ENCODE results near the gene LRRN2.
A peak's percentile ranks its signal among the peaks of the same experiment; 100 is the strongest.

LRRN2 gene

DNA sequence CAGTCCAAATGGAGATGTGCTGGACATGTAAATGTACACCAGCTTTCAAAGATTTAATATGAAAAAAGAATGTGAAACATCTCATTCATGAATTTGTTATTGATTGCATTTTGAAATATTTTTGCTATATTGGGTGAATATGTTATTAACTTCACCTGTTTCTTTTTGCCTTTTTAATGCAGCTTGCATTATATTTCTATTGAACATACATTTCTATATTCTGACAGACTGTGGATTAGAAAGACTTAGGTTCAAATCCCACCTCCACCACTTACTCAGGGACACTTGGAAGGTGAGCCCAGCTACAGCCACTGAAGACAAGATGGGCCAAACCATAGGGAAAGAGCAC, 37.8 kb downstream of the LRRN2 start:
- in situ Hi-C loops (cut with MboI; ENCODE audit: low sequenced_read_pairs, unreplicated experiment), result no loop called here
- DNase-seq (ENCODE audit: low spot score), result no peak
- TF ChIP-seq, protein P1, sequence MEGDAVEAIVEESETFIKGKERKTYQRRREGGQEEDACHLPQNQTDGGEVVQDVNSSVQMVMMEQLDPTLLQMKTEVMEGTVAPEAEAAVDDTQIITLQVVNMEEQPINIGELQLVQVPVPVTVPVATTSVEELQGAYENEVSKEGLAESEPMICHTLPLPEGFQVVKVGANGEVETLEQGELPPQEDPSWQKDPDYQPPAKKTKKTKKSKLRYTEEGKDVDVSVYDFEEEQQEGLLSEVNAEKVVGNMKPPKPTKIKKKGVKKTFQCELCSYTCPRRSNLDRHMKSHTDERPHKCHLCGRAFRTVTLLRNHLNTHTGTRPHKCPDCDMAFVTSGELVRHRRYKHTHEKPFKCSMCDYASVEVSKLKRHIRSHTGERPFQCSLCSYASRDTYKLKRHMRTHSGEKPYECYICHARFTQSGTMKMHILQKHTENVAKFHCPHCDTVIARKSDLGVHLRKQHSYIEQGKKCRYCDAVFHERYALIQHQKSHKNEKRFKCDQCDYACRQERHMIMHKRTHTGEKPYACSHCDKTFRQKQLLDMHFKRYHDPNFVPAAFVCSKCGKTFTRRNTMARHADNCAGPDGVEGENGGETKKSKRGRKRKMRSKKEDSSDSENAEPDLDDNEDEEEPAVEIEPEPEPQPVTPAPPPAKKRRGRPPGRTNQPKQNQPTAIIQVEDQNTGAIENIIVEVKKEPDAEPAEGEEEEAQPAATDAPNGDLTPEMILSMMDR (IDR thresholded peaks at IDR 0.05; ENCODE audit: borderline replicate concordance, control extremely low read depth, extremely low read depth, insufficient read depth, missing control alignments), result no peak

DNA sequence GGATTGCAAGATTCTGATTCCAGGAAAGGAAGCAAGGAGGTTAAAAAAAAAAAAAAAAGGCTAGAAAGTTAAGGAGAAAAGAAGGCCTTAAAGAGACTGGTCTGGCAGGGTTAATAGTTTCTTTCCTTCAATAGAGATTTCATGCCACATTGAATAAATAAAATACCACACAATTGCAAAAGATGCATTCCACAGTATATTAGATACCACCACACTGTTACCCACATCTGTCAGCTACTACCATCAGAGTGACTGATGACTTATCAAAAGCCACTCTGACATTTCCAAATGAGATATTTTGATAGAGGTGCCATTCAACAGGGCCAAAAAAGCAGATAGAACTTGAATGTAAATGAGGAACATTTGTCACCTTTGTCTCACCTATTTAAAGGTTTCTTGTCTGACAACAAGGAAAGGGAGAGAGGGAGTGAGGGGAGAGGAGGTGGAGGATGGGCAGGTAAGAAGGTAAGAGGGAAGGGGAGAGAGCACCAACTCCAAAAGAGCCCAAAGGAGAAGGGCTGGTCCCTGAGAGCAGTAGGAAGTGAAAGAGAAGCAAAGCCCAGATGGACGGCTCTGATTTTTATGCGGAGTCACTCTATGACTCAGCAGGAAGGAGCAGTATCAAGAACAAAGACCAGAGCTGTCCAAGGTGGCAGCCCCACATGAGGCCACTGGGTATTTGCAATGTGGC, 38.3 kb downstream of the LRRN2 start:
- in situ Hi-C loops (cut with MboI; ENCODE audit: low sequenced_read_pairs, unreplicated experiment), result no loop called here
- DNase-seq (ENCODE audit: low spot score), result peak; percentile 77
- TF ChIP-seq, protein P1 (IDR thresholded peaks at IDR 0.05; ENCODE audit: borderline replicate concordance, control extremely low read depth, extremely low read depth, insufficient read depth, missing control alignments), result no peak

DNA sequence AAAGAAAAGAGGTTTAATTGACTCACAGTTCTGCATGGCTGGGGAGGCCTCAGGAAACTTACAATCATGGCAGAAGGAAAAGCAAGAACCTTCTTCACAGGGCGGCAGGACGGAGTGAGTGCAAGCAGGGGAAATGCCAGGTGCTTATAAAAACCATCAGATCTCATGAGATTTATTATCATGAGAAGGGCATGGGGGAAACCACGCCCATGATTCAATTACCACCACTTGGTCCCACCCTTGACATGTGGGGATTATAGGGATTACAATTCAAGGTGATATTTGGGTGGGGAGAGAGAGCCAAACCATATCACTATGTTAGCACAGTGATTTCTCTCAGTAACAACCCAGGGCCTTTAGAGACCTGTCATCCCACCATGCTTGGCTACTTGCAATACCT, 39.9 kb downstream of the LRRN2 start:
- TF ChIP-seq, protein P1 (IDR thresholded peaks at IDR 0.05; ENCODE audit: borderline replicate concordance, control extremely low read depth, extremely low read depth, insufficient read depth, missing control alignments), result no peak
- DNase-seq (ENCODE audit: low spot score), result no peak
- in situ Hi-C loops (cut with MboI; ENCODE audit: low sequenced_read_pairs, unreplicated experiment), result no loop called here

DNA sequence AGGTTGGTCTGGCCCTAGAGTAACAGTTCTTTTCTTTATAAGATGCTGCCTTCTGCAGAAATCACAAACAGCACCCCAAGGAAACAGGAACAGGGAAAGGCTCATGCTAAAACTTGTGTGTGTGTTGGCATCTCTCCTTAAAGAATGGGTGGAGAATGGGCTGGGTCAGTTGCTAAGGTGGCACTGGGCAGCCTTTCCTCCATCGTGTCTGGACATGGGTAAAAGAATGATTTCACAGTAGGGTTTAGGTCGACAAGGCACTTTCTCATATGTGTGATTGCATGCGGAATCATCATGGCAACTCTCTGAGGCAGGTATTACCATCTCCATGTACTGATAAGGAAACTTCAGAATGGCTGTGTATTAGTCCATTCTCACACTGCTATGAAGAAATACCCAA, 40.3 kb downstream of the LRRN2 start:
- TF ChIP-seq, protein P1 (IDR thresholded peaks at IDR 0.05; ENCODE audit: borderline replicate concordance, control extremely low read depth, extremely low read depth, insufficient read depth, missing control alignments), result no peak
- DNase-seq (ENCODE audit: low spot score), result no peak
- in situ Hi-C loops (cut with MboI; ENCODE audit: low sequenced_read_pairs, unreplicated experiment), result no loop called here

DNA sequence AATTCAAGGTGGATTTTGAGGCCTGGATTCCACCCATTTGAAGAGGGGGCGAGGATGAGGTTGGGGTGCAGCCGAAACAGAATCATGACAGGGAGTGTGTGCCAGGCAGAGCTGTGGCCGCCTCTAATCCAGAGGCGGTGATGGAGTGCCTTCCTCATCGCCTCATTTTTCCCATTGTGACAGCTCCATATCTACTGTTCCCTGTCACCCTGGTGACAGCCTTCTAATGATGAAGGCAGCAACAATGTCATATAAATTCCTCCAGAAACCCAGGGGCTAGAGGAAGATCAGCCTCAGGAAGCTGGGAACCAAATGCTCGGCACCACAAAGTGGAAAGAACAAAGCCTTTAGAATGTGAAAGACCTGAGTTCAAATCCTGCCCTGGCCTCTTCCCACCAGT, 42.0 kb downstream of the LRRN2 start:
- DNase-seq (ENCODE audit: low spot score), result no peak
- TF ChIP-seq, protein P1 (IDR thresholded peaks at IDR 0.05; ENCODE audit: borderline replicate concordance, control extremely low read depth, extremely low read depth, insufficient read depth, missing control alignments), result no peak
- in situ Hi-C loops (cut with MboI; ENCODE audit: low sequenced_read_pairs, unreplicated experiment), result no loop called here

DNA sequence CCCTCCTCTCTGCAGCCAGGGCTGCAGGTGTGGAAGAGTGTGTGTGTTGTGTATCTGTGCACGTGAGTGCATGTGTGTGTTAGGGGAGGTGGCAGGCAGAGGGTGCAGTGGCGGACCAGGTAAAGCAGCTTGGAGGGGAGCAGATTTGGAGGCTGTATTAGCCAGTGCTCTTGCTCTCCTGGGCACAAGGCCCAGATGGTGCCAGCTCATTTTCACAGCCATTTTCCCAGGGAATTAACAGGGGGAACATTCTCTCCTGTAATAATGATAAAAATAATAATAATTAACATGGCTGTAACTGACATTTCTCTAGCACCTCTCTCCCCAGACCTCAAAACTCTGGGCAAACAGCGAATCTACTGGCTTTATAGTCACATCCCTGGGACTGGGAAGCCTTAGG, 43.6 kb downstream of the LRRN2 start:
- no peak for DNase-seq (ENCODE audit: low spot score)
- in situ Hi-C loops (cut with MboI; ENCODE audit: low sequenced_read_pairs, unreplicated experiment), result no loop called here
- TF ChIP-seq, protein P1 (IDR thresholded peaks at IDR 0.05; ENCODE audit: borderline replicate concordance, control extremely low read depth, extremely low read depth, insufficient read depth, missing control alignments), result no peak
